ENCODE measurements around the gene APOA1. TPM values are rescaled to one million over a fixed set of nuclear protein-coding genes. Genes with fewer than 3 reads are reported as not detected.

APOA1 gene
- total and polyA plus RNA-seq, 2 of the 4 experiments (the other 2 are of a cell fraction), result 0.18 to 0.89 TPM

DNA sequence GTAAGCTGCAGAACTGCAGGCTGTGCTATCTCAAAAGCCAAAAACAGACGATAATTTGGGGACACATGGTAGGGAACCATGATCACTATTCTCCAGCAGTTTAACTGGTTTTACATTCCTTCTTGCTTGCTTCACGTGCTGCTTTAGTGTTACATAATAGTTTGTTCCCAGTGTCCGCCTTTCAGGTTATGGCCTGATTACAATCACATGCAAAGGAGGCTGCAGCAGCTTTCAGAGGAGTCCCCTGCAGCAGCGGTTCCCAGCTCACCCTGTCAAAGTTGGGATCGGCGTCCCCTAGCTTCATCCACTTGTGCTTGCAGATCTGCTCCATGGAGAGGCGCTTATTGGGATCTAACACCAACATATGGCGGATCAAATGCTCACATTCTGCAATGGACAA is 39.2 kb upstream of the APOA1 start:
- no TSS peak for BruUV-seq (replicated peaks)
- H2BK5ac ChIP-seq (ENCODE audit: low read depth, low read length, poor library complexity, severe bottlenecking), result no peak overlapping the region
- WGBS, 2 experiments (ENCODE audit: extremely low coverage in 2 of 2, insufficient read length in 1 of 2), result 94% methylated on average over 3 of the region's 8 CpGs; no CpG with 5 or more reads in 1 of the 2 experiments
- no peak overlapping the region for H2BK120ac ChIP-seq (ENCODE audit: low read depth, low read length)
- peaks cover 13% of the 10 kb centered on the region for H3K9me1 ChIP-seq (ENCODE audit: insufficient read depth, low read length)
- H3K4me2 ChIP-seq (ENCODE audit: low read depth, low read length), result no peak overlapping the region
- H3K23ac ChIP-seq (ENCODE audit: low read depth, low read length), result no peak overlapping the region
- no peak overlapping the region for H3K18ac ChIP-seq (ENCODE audit: low read depth, low read length)
- in situ Hi-C loops (cut with MboI; ENCODE audit: low sequenced_read_pairs), result loop anchor here (5.0 to 10.0 kb wide), 2 partner anchors 226 to 348 kb away; no protein-coding TSS in a partner anchor
- no peak overlapping the region for H3K9ac ChIP-seq (ENCODE audit: low read depth, low read length)
- no peak overlapping the region for H2AK9ac ChIP-seq (replicated peaks; ENCODE audit: low read depth, low read length, poor library complexity)
- H3K36me3 ChIP-seq (ENCODE audit: control insufficient read depth, insufficient read depth, low read length), result peaks cover 24% of the 10 kb centered on the region
- H3K4me1 ChIP-seq (ENCODE audit: control insufficient read depth, insufficient read depth, low read length), result peaks cover 3% of the 10 kb centered on the region
- H4K91ac ChIP-seq (ENCODE audit: insufficient read depth, low read depth, low read length), result no peak overlapping the region
- H2AFZ ChIP-seq (replicated peaks; ENCODE audit: low read length, poor library complexity), result no peak overlapping the region
- ChIA-PET CTCF (no interaction called here), POLR2A (ENCODE audit: unreplicated experiment) (no interaction called here)
- DNase-seq, result no peak
- TF ChIP-seq CEBPB (IDR thresholded peaks at IDR 0.05; ENCODE audit: low read depth, low read length), result no peak
- no peak for TF ChIP-seq CHD1 (IDR thresholded peaks at IDR 0.05; ENCODE audit: low read depth, low read length)
- no peak for TF ChIP-seq MXI1 (IDR thresholded peaks at IDR 0.05; ENCODE audit: borderline replicate concordance, low read depth, low read length)
- no peak for TF ChIP-seq RAD21 (IDR thresholded peaks at IDR 0.05; ENCODE audit: low read length)
- no peak for TF ChIP-seq MAZ (IDR thresholded peaks at IDR 0.05; ENCODE audit: borderline replicate concordance, low read depth, low read length)
- no peak for TF ChIP-seq USF2 (IDR thresholded peaks at IDR 0.05; ENCODE audit: low read depth, low read length)
- H3K27ac ChIP-seq (ENCODE audit: insufficient read depth, low read length), result no peak overlapping the region
- no peak overlapping the region for H2BK15ac ChIP-seq (ENCODE audit: low read depth, low read length)
- H3K14ac ChIP-seq (replicated peaks; ENCODE audit: low read depth, low read length), result no peak overlapping the region
- no peak overlapping the region for H3K4me3 ChIP-seq (ENCODE audit: insufficient read depth, low read depth, low read length)
- dilution Hi-C loops (cut with HindIII; ENCODE audit: low sequenced_read_pairs, unreplicated experiment), result no loop called here
- H2BK20ac ChIP-seq (ENCODE audit: low read depth, low read length), result no peak overlapping the region
- H2AK5ac ChIP-seq (ENCODE audit: low read depth, low read length), result no peak overlapping the region
- no peaks in the 10 kb centered on the region for H3K27me3 ChIP-seq (ENCODE audit: control insufficient read depth, insufficient read depth, low read length)
- intact Hi-C loops (cut with micrococcal nuclease), result no loop called here
- no peak overlapping the region for H3K4ac ChIP-seq (ENCODE audit: low read depth, low read length)
- H4K5ac ChIP-seq (ENCODE audit: low read depth, low read length), result no peak overlapping the region
- H4K20me1 ChIP-seq (ENCODE audit: insufficient read depth, low read length), result no peaks in the 10 kb centered on the region
- peaks cover 3 to 8% of the 10 kb centered on the region in 2 experiments; a peak in 3 of 4 replicates for H3K79me1 ChIP-seq (ENCODE audit: low read depth in 1 of 2, low read length in 2 of 2)
- H3K56ac ChIP-seq (ENCODE audit: extremely low read depth, insufficient read depth, low read length), result no peak overlapping the region
- H4K8ac ChIP-seq (ENCODE audit: low read depth in 2 of 2, low read length in 2 of 2), result no peak overlapping the region
- no peak for ATAC-seq (ENCODE audit: low read depth)
- no peaks in the 10 kb centered on the region for H3K9me3 ChIP-seq (ENCODE audit: control insufficient read depth, insufficient read depth, low read length)

Measured in IMR-90 (cell line).